Measurements from ENCODE around the gene ATL2. TPM values are rescaled to one million over a fixed set of nuclear protein-coding genes. Genes with fewer than 3 reads are reported as not detected.

ATL2 gene
- total RNA-seq, 1 experiment from 2014 or later, result 66.7 TPM

DNA sequence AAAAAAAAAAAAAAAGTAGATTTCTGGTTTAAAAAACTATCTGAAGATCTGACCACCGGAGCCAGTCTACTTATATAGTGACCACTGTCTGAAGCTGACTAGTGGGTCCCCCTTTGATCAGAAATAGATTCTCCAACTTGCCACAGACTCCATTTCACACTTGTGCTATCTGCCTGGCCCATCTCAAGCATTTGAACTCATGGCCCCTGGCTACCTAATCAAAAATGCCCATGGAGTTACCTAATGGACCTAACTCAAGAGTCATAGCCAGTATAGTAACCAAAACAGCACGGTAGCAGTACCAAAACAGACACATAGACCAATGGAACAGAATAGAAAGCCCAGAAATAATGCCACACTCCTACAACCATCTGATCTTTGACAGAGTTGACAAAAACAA is 17.0 kb upstream of the ATL2 start:
- Histone ChIP-seq H3K18ac (ENCODE audit: insufficient read length, low read depth, low read length) (no peak overlapping the region), H3K27me3 (ENCODE audit: insufficient read depth, low read length) (no peaks in the 10 kb centered on the region), H3K23ac (ENCODE audit: insufficient read length, low read depth, low read length) (no peak overlapping the region), H3K4ac (ENCODE audit: low read depth, low read length) (no peak overlapping the region), H3K79me1 (ENCODE audit: insufficient read depth, low read depth, low read length, poor library complexity, severe bottlenecking) (no peaks in the 10 kb centered on the region), H2AK5ac (ENCODE audit: insufficient read length, low read length) (no peak overlapping the region), H2BK5ac (ENCODE audit: insufficient read length, low read length) (no peak overlapping the region), H3K14ac (ENCODE audit: insufficient read depth, low read length) (no peak overlapping the region), H3K9ac (ENCODE audit: extremely low read depth, insufficient read length, low read length) (no peak overlapping the region), H2AFZ (ENCODE audit: low read length) (no peak overlapping the region), H2BK12ac (ENCODE audit: insufficient read length, low read depth, low read length) (no peak overlapping the region), H3K79me2 (ENCODE audit: insufficient read depth, low read length) (no peaks in the 10 kb centered on the region), H4K8ac (replicated peaks; ENCODE audit: insufficient read length, low read depth, low read length) (no peak overlapping the region), H3K27ac (ENCODE audit: insufficient read length, low read depth, low read length) (no peak overlapping the region), H2BK15ac (ENCODE audit: low read depth, low read length) (no peak overlapping the region), H2BK20ac (ENCODE audit: low read depth, low read length, poor library complexity, severe bottlenecking) (peak overlapping the region; percentile 86), H3T11ph (ENCODE audit: low read length) (no peak overlapping the region), H3K23me2 (ENCODE audit: insufficient read length, low read depth, low read length, poor library complexity, severe bottlenecking) (no peaks in the 10 kb centered on the region), H4K5ac (ENCODE audit: insufficient read length, low read depth, low read length) (no peak overlapping the region), H4K91ac (ENCODE audit: insufficient read length, low read depth, low read length) (no peak overlapping the region), H4K20me1 (ENCODE audit: control insufficient read depth, insufficient read depth, insufficient read length) (no peaks in the 10 kb centered on the region), H3K56ac (ENCODE audit: insufficient read length, low read depth, low read length) (no peak overlapping the region), H2BK120ac (ENCODE audit: low read depth, low read length, poor library complexity, severe bottlenecking) (no peak overlapping the region), H3K9me3 (ENCODE audit: control insufficient read depth, low read depth, low read length) (no peaks in the 10 kb centered on the region), H3K4me1 (ENCODE audit: insufficient read depth, low read length) (no peaks in the 10 kb centered on the region), H3K4me2 (ENCODE audit: insufficient read depth, insufficient read length, low read length) (no peak overlapping the region)
- Mint-ChIP-seq H3K4me3 (no peak overlapping the region), H3K27ac (no peak overlapping the region), H3K36me3 (ENCODE audit: insufficient read depth in 1 of 3, low read depth in 3 of 3) (peaks cover 0 to 3% (median 0%) of the 10 kb centered on the region in 3 experiments; a peak in 1 of 7 replicates), H3K27me3 (ENCODE audit: low read depth) (no peaks in the 10 kb centered on the region; the same call in 1 of the 2 replicates), H3K4me1 (peaks cover 4 to 6% of the 10 kb centered on the region in 2 experiments), H3K9me3 (no peaks in the 10 kb centered on the region)
- TF ChIP-seq, protein P1, sequence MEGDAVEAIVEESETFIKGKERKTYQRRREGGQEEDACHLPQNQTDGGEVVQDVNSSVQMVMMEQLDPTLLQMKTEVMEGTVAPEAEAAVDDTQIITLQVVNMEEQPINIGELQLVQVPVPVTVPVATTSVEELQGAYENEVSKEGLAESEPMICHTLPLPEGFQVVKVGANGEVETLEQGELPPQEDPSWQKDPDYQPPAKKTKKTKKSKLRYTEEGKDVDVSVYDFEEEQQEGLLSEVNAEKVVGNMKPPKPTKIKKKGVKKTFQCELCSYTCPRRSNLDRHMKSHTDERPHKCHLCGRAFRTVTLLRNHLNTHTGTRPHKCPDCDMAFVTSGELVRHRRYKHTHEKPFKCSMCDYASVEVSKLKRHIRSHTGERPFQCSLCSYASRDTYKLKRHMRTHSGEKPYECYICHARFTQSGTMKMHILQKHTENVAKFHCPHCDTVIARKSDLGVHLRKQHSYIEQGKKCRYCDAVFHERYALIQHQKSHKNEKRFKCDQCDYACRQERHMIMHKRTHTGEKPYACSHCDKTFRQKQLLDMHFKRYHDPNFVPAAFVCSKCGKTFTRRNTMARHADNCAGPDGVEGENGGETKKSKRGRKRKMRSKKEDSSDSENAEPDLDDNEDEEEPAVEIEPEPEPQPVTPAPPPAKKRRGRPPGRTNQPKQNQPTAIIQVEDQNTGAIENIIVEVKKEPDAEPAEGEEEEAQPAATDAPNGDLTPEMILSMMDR (conservative IDR thresholded peaks at IDR 0.05), result no peak
- WGBS (ENCODE audit: extremely low coverage, insufficient read length, low lambda C conversion rate), result no CpG with 5 or more reads among the region's 2 CpGs
- DNase-seq, result no peak

Measured in H9 (cell line).